K562 (cell line): Measurements from ENCODE around the gene SUSD3. TPM values are rescaled to one million over a fixed set of nuclear protein-coding genes. Genes with fewer than 3 reads are reported as not detected.

Source experiments
- ATAC-seq: fragments of 200-7000 bp; cut with Tn5 transposase; 3 replicates; pipeline ENCODE4 v1.9.1; 2020; ENCODE audit warnings: moderate library complexity
- BruUV-seq: library from RNA; stranded (reverse); fragments of 400-500 nt; replicated peaks from 2 replicates; lab custom pipeline; 2021; lab: Mats Ljungman, UMichigan
- CTCF ChIA-PET: fragments of 300-600 bp; formaldehyde crosslinking; extraction: SDS; loops from one replicate; lab custom pipeline; 2021; ENCODE audit warnings: low intra/inter-chr PET ratio; lab: Yijun Ruan, JAX
- POLR2A ChIA-PET: fragments of 300-600, 350-650 bp; sonication (Branson Sonifier 250); formaldehyde crosslinking; extraction: SDS; loops from one replicate; lab custom pipeline; 2021; ENCODE audit warnings: antibody characterized with exemption, inconsistent platforms; lab: Yijun Ruan, JAX
- DNase-seq, 4 experiments: peaks; one replicate each; pipeline versions ENCODE4 v3.0.0 to v3.0.0-alpha.2; 2011 to 2018; ENCODE audit warnings: low spot score in 3 of 4, mixed read lengths in 3 of 4; ENCODE audit errors: extremely low read depth in 1 of 4
- FAIRE-seq: peaks from 2 replicates; lab custom pipeline; 2011; peaks lifted over from hg19 to GRCh38; lab: Jason Lieb, UNC
- H2AFZ ChIP-seq: 2 replicates; pipeline ENCODE4 v1.6.0; 2011; ENCODE audit warnings: low read depth, low read length, control low read depth, inconsistent platforms
- H3K27ac ChIP-seq: fragments of 200-600 bp; 3 replicates; pipeline ENCODE4 v1.8.0; 2011; ENCODE audit warnings: low read depth, mild to moderate bottlenecking, control low read depth, inconsistent platforms, low read length, moderate library complexity, mixed read lengths; ENCODE audit errors: extremely low read depth
- H3K27me3 ChIP-seq, 2 experiments: fragments of 300-600 bp in 1 of 2; 2 replicates in 1 of 2; 3 replicates in 1 of 2; pipeline versions ENCODE4 v1.6.0 to v1.8.0; 2011; ENCODE audit warnings: inconsistent platforms in 2 of 2, low read length in 2 of 2, mild to moderate bottlenecking in 1 of 2, mixed read lengths in 1 of 2, moderate library complexity in 1 of 2; ENCODE audit not compliant: control insufficient read depth in 2 of 2, insufficient read depth in 2 of 2
- H3K36me3 ChIP-seq: fragments of 300-600 bp; 3 replicates; pipeline ENCODE4 v1.8.0; 2011; ENCODE audit warnings: mild to moderate bottlenecking, low read length, inconsistent platforms; ENCODE audit not compliant: control insufficient read depth, insufficient read depth
- H3K4me1 ChIP-seq, 2 experiments: fragments of 200-600 bp in 1 of 2; replicated peaks in 1 of 2; 2 replicates in 1 of 2; 3 replicates in 1 of 2; pipeline versions ENCODE4 v1.5.1 to v1.8.0; 2011; ENCODE audit warnings: inconsistent platforms in 2 of 2, low read length in 2 of 2, mild to moderate bottlenecking in 1 of 2, mixed read lengths in 1 of 2, moderate library complexity in 1 of 2; ENCODE audit not compliant: control insufficient read depth in 2 of 2, insufficient read depth in 2 of 2
- H3K4me2 ChIP-seq: 2 replicates; pipeline ENCODE4 v1.6.1; 2011; ENCODE audit warnings: low read length, control low read depth, inconsistent platforms, mixed read lengths; ENCODE audit not compliant: insufficient read depth
- H3K4me3 ChIP-seq: fragments of 200-600 bp; sonication (generic), shearing (Covaris generic); 2 replicates; pipeline ENCODE4 v1.5.1; 2016; ENCODE audit warnings: control low read depth, inconsistent platforms
- H3K79me2 ChIP-seq: fragments of 200-600 bp; 3 replicates; pipeline ENCODE4 v1.8.0; 2011; ENCODE audit warnings: low read length, inconsistent platforms; ENCODE audit not compliant: control insufficient read depth, insufficient read depth
- H3K9ac ChIP-seq, 2 experiments: 2 replicates each; pipeline versions ENCODE4 v1.6.0 to v1.6.1; 2011; ENCODE audit warnings: low read depth in 2 of 2, low read length in 2 of 2, control low read depth in 1 of 2, inconsistent platforms in 1 of 2, mild to moderate bottlenecking in 1 of 2, mixed read lengths in 1 of 2; ENCODE audit not compliant: insufficient read depth in 1 of 2
- H3K9me1 ChIP-seq: one replicate; pipeline ENCODE4 v1.6.0; 2011; ENCODE audit warnings: inconsistent platforms, mild to moderate bottlenecking, low read length, moderate library complexity; ENCODE audit not compliant: control insufficient read depth, insufficient read depth
- H3K9me3 ChIP-seq: replicated peaks from 2 replicates; pipeline ENCODE4 v1.5.1; 2011; ENCODE audit warnings: low read depth, low read length, inconsistent platforms; ENCODE audit not compliant: control insufficient read depth, insufficient read depth
- H4K20me1 ChIP-seq: replicated peaks from 2 replicates; pipeline ENCODE4 v1.6.1; 2011; ENCODE audit warnings: low read length, inconsistent platforms, mixed read lengths; ENCODE audit not compliant: control insufficient read depth, insufficient read depth
- AFF4 ChIP-seq: sonication (generic); formaldehyde crosslinking; IDR thresholded peaks from 2 replicates; pipeline ENCODE4 v1.8.0; 2023; ENCODE audit warnings: mild to moderate bottlenecking, missing genetic modification reagents
- ATF1 ChIP-seq, 2 experiments: fragments of 450-650 bp in 1 of 2; IDR thresholded peaks; 2 replicates each; pipeline ENCODE4 v1.6.1; 2016; ENCODE audit warnings: missing compliant biosample characterization in 1 of 2, missing genetic modification characterization in 1 of 2
- CEBPB ChIP-seq: fragments of 450-650 bp; IDR thresholded peaks from 2 replicates; pipeline ENCODE4 v1.6.1; 2016; ENCODE audit warnings: missing genetic modification characterization, missing compliant biosample characterization
- CHD1 ChIP-seq: fragments of 200-600 bp; sonication (generic); IDR thresholded peaks from one replicate; pipeline ENCODE4 v1.6.1; 2012; ENCODE audit warnings: mild to moderate bottlenecking, moderate library complexity, low read length, inconsistent platforms
- CREM ChIP-seq: IDR thresholded peaks from 2 replicates; pipeline ENCODE4 v1.6.1; 2014; ENCODE audit warnings: antibody characterized with exemption, low read depth
- DIDO1 ChIP-seq: fragments of 450-650 bp; IDR thresholded peaks from 2 replicates; pipeline ENCODE4 v1.6.1; 2016; ENCODE audit warnings: low read depth, missing biosample characterization, missing genetic modification characterization
- GTF2E2 ChIP-seq: fragments of 200-800 bp; sonication (Bioruptor generic); IDR thresholded peaks from 2 replicates; pipeline ENCODE4 v1.6.1; 2016; ENCODE audit warnings: missing genetic modification characterization, missing compliant biosample characterization
- JUN ChIP-seq, 2 experiments: sonication (generic) in 1 of 2; formaldehyde crosslinking in 1 of 2; IDR thresholded peaks; 2 replicates each; pipeline versions ENCODE4 v1.6.1 to v1.8.0; 2012 to 2022; ENCODE audit warnings: borderline replicate concordance in 2 of 2, mild to moderate bottlenecking in 2 of 2, improper control_type of control experiment in 1 of 2, low read depth in 1 of 2, low read length in 1 of 2, missing genetic modification reagents in 1 of 2
- JUND ChIP-seq, 2 experiments: IDR thresholded peaks; 2 replicates in 1 of 2; 3 replicates in 1 of 2; pipeline ENCODE4 v1.6.1; 2011; ENCODE audit warnings: borderline replicate concordance in 2 of 2, low read depth in 2 of 2, low read length in 2 of 2, improper control_type of control experiment in 1 of 2, missing biosample characterization in 1 of 2, missing genetic modification characterization in 1 of 2, missing genetic modification reagents in 1 of 2
- KAT7 ChIP-seq: sonication (generic); formaldehyde crosslinking; IDR thresholded peaks from 2 replicates; pipeline ENCODE4 v1.8.0; 2022; ENCODE audit warnings: missing genetic modification reagents, mild to moderate bottlenecking, borderline replicate concordance
- KLF10 ChIP-seq: fragments of 250-450 bp; sonication (Bioruptor Pico); IDR thresholded peaks from 2 replicates; pipeline ENCODE4 v1.6.1; 2021; ENCODE audit warnings: matching md5 sums
- MCM3 ChIP-seq: fragments of 450-650 bp; IDR thresholded peaks from 2 replicates; pipeline ENCODE4 v1.6.1; 2016
- NR4A1 ChIP-seq, 2 experiments: fragments of 250-450 bp in 1 of 2; fragments of 450-650 bp in 1 of 2; sonication (Bioruptor Pico) in 1 of 2; IDR thresholded peaks; 2 replicates each; pipeline versions ENCODE4 v1.4.0 to v1.6.1; 2016 to 2020; ENCODE audit warnings: mild to moderate bottlenecking in 2 of 2, missing compliant biosample characterization in 1 of 2, missing genetic modification characterization in 1 of 2, moderate library complexity in 1 of 2
- RB1 ChIP-seq: fragments of 450-650 bp; IDR thresholded peaks from 2 replicates; pipeline ENCODE4 v1.6.1; 2017; ENCODE audit warnings: low read depth, mild to moderate bottlenecking
- SMARCE1 ChIP-seq: fragments of 450-650 bp; IDR thresholded peaks from 2 replicates; pipeline ENCODE4 v1.7.1; 2016; ENCODE audit warnings: mild to moderate bottlenecking
- THRA ChIP-seq: fragments of 450-650 bp; IDR thresholded peaks from 2 replicates; pipeline ENCODE4 v1.6.1; 2017; ENCODE audit warnings: mild to moderate bottlenecking, moderate library complexity
- WGBS: fragments of 100-300 bp; shearing (Covaris generic); methylation state at CpG from one replicate; pipeline ENCODE4 v1.1.6; 2016; ENCODE audit warnings: low coverage, mixed read lengths; ENCODE audit not compliant: insufficient coverage; ENCODE audit errors: missing lambda C conversion rate; 5-methylcytosine and 5-hydroxymethylcytosine counted together
- in situ Hi-C: fragments of 300-500 bp; cut with MboI; formaldehyde crosslinking; loops from 4 replicates; pipeline ENCODE4 v1.15.0; 2018; ENCODE audit warnings: inconsistent platforms, mixed read lengths
- intact Hi-C: fragments of 100-400 bp; cut with micrococcal nuclease; formaldehyde crosslinking; loops from 2 replicates; pipeline ENCODE4 v1.14.2; 2022
- polyA plus RNA-seq, 8 experiments: library from polyadenylated mRNA; depleted of rRNA in 4 of 8; stranded (reverse) in 5 of 8; unstranded in 3 of 8; fragments of >200 nt; fragmentation: Nextera tagmentation in 2 of 8; fragmentation: Illumina TruSeq in 1 of 8; extraction: Ambion mirVana in 2 of 8; extraction: Trizol in 1 of 8; gene quantifications; 2 replicates each; pipeline versions ENCODE4 v1.2.1 to v1.2.3, GENCODE V29; 2011 to 2014; ENCODE audit warnings: inconsistent platforms in 1 of 8, missing spikeins in 1 of 8
- total RNA-seq, 7 experiments: library from RNA; depleted of rRNA in 6 of 7; stranded (reverse); fragments of >200 nt in 6 of 7; fragmentation: Illumina TruSeq in 2 of 7; extraction: Trizol in 2 of 7; gene quantifications; 2 replicates each; pipeline versions ENCODE4 v1.2.1 to v1.2.3, GENCODE V29; 2011 to 2021; ENCODE audit warnings: low replicate concordance in 1 of 7

Gene SUSD3
- total and polyA plus RNA-seq, 9 of the 15 experiments (the other 6 are each of a cell fraction or from before 2014, with no cell fraction given): 1.3 to 21.7 (median 11.4) TPM

- no peaks in the 10 kb centered on the region for H3K36me3 ChIP-seq
- H4K20me1 ChIP-seq: no peaks in the 10 kb centered on the region
- no peak for ATAC-seq
- POLR2A ChIA-PET: interaction anchor here (0.5 to 1.6 kb wide), 4 partner anchors 10 to 83 kb away, joined by 3 to 5 read pairs (median 4); no protein-coding TSS in a partner anchor
- CTCF ChIA-PET: no interaction called here
- peaks cover 16 to 58% of the 10 kb centered on the region in 2 experiments for H3K4me1 ChIP-seq
- H3K9ac ChIP-seq: peak overlapping the region; percentile 66 to 96; a peak in 3 of 4 replicates
- FAIRE-seq: no peak
- no peaks in the 10 kb centered on the region for H3K9me3 ChIP-seq
- 40% methylated on average over 20 of the region's 21 CpGs for WGBS
- peak overlapping the region; percentile 67 for H3K4me3 ChIP-seq
- intact Hi-C loops: no loop called here
- no peaks in the 10 kb centered on the region; the same call in 2 of the 3 replicates for H3K79me2 ChIP-seq
- H3K27me3 ChIP-seq: peaks cover 0 to 10% of the 10 kb centered on the region in 2 experiments; a peak in 2 of 5 replicates
- no peak for DNase-seq
- H2AFZ ChIP-seq: peak overlapping the region; percentile 91
- peak overlapping the region; percentile 73 for H3K4me2 ChIP-seq
- no peaks in the 10 kb centered on the region for H3K9me1 ChIP-seq
- no peak overlapping the region; the same call in 2 of the 3 replicates for H3K27ac ChIP-seq
- in situ Hi-C loops: no loop called here
- TSS peak; percentile 54 for BruUV-seq
- TF ChIP-seq AFF4 (CRISPR knock-in tag) (no peak), CHD1 (no peak), JUND (IDR thresholded peaks at IDR 0.05; ENCODE audit: borderline replicate concordance, low read depth, low read length) (peak; percentile 88), JUND (tag; IDR thresholded peaks at IDR 0.05; ENCODE audit: borderline replicate concordance, low read depth, low read length) (peak; percentile 85; the same call in 1 of the 3 replicates), NR4A1 (CRISPR knock-in tag; IDR thresholded peaks at IDR 0.05) (no peak), NR4A1 (tag; IDR thresholded peaks at IDR 0.05) (no peak), CREM (peak; percentile 86), DIDO1 (tag) (no peak), GTF2E2 (tag) (no peak), ATF1 (CRISPR knock-in tag; IDR thresholded peaks at IDR 0.05) (no peak), ATF1 (tag; IDR thresholded peaks at IDR 0.05) (peak; percentile 78), RB1 (no peak), MCM3 (no peak), JUN (IDR thresholded peaks at IDR 0.05; ENCODE audit: borderline replicate concordance, low read depth, low read length) (peak; percentile 81), JUN (CRISPR knock-in tag; IDR thresholded peaks at IDR 0.05; ENCODE audit: borderline replicate concordance) (no peak), THRA (no peak), SMARCE1 (peak; percentile 63), KLF10 (CRISPR knock-in tag) (no peak), KAT7 (CRISPR knock-in tag) (peak; percentile 8; the same call in 1 of the 2 replicates), CEBPB (tag) (peak; percentile 80)
Measured at GRCh38 chr9:93132946-93133680, 74.6 kb downstream of the SUSD3 start.
